HG03280 (cell line): ENCODE results near the gene GPR162.
A peak's percentile ranks its signal among the peaks of the same experiment; 100 is the strongest.
"Not testable (repeated sequence)": the region's sequence is repeated elsewhere in the genome, so short reads cannot be mapped to it uniquely, and the experiment has no call there.

Experiments
- ATAC-seq: cut with Tn5 transposase; IDR thresholded peaks from one replicate; pipeline ENCODE4 v1.9.1; 2021; ENCODE audit warnings: mild to moderate bottlenecking, moderate library complexity; ENCODE audit not compliant: unreplicated experiment

The GPR162 gene

DNA sequence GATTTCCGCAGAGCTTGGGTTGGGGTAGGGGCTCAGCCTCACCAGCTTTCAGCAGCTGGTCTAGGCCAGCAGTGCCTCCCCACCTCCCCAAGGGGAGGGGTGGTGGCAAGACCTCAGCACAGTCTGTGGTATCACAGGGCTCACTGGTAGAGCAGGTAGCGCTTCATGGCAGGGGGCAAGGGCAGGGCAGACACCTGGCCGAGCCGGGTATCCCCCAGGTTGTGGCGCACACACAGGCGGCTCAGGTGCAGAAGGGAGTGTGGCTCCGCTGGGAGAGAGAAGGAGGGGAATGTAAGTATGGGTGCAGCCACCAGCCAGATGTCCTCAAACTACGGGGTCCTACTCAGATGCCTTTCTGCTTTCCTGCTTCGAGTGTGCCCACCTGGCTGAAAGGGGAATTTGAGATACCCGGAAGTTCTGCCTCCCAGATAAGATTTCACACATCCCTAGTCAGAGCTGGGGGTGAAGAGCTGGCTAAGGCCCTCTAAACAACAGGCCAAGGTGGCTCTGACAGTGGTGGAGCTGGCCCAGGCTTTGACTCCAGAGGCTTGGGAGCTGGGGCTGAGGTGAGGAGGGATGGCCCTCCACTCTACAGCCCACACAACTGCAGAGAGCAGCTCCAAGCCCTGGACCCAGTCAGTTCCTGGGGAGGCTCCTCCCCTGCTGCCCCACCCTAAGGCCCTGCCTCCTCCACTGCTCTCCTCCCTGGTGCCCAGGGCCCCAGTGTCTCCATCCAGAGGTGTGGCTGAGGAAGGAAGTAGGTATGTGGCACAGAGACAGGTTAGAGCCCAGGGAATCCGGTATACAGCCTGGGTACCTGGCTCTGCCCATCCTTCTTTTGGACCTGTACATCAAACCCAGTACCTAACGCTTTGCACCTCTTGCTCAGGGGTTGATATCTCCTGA, 49.7 kb downstream of the GPR162 start:
- ATAC-seq = no peak

DNA sequence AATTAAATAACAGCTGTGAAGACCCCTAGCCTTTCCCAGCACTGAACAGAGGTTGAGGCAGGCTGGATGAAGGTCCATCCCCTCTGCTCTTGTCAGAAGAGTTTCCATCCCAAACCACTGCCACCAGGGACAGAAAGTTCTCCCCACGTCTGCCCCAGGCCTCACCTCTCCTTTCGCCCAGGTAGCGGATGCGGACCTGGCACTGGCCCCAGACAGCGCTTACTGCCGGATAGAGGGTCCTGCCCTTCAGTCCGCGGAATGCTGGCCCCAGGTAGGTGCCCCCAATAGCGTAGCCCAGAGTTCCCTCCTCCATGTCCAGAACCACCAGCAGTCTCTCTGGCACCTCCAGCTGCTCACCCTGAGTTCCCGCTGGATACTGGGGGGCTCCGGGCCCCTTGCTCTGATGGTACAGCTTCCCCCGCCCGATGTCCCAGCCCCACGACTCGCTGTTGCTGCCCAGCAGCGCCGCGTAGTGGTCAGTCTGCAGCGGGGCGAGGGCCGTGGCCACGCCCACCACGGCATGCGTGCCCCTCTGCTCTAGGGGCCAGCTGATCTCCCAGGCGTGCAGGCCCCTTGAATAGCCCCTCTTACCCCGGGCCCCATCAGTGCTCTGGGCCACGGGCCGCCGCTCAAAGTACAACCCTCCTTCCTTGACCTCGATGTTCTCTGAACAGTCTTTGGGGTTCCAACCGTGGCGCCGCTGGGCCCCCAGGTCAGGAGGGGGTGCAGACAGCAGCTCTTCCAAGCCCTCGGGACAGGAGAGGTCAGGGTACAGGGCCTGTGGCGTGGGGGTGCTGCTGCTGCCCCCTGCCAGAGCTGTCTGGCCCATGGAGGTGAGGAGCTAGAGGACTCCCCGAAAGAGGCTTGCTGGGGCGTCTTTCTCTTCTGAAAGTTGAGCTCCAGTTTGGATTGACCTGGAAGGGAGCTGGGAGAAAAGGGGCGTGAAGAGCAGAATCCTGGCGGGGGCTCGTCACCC, 50.7 kb downstream of the GPR162 start:
- peak; percentile 26 for ATAC-seq

DNA sequence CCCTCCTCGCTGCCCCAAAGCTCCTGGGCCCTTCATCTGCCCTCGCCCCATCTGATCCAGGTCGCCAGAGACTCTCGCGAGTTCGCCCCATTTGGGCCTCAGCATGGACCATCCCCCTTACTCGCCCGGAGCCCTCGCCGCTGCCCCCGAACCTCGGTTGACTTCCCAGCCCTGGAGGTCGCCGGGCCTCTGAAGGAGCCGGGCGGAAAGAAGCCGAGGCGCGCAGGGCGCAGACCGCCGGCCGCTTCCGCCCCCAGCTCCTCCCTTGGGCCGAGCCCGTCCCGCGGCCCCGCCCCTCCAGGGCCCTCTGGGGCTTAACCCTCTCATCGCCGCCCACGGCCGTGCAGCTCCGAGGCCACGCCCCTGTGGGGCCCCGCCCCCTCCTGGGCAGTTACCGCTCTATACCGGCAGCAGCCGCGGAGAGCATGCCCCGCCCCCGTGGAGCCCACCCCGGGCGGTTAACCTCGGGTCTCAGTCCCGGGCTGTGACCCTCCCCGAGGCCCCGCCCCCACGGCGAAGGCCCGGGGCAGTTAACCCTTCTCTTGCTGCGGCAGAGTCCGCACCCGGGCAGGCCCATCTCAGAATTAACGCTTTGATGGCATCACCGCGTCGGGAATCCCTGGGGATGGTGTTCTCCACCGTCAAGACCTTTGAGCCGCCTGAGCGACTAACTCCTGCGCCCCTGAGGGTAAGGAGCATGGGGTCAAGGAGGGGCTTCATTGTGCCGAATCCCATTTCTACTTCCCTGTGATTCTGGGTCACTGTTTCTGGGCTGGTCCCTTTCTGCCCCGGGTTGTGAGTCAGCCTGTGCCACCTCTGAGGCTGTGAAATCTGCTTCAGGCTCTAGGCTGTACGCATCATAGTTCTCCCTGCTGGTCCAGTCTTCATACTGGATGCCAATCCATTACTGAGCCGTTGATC, 51.7 kb downstream of the GPR162 start, which contains the start of gene SPSB2:
TSS of gene SPSB2 (minus strand) at position 210 of the 921 bp plus-strand sequence. CDS start 402 bp downstream, outside the sequence.
- peak; percentile 75 for ATAC-seq

DNA sequence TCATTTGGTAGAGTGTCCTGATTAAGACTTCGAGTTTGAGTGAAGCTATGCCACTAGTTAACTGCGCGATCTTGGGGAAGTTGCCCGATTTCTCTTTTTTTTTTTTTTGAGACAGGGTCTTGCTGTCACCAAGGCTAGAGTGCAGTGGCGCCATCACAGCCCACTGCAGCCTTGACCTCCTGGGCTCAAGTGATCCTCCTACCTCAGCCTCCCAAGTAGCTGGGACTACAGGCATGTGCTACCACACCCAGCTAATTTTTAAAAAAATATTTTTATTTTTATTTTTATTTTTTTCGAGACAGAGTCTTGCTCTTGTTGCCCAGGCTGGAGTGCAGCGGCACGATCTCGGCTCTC, 52.4 kb downstream of the GPR162 start:
- ATAC-seq = not testable (repeated sequence)
